COLO829 (cell line): ENCODE results near the gene RABEP2.
"Not testable (repeated sequence)": the region's sequence is repeated elsewhere in the genome, so short reads cannot be mapped to it uniquely, and the experiment has no call there.

Experiments used
- DNase-seq: peaks from one replicate; pipeline ENCODE4 v3.0.0; 2012; ENCODE audit warnings: low spot score

Gene RABEP2, protein sequence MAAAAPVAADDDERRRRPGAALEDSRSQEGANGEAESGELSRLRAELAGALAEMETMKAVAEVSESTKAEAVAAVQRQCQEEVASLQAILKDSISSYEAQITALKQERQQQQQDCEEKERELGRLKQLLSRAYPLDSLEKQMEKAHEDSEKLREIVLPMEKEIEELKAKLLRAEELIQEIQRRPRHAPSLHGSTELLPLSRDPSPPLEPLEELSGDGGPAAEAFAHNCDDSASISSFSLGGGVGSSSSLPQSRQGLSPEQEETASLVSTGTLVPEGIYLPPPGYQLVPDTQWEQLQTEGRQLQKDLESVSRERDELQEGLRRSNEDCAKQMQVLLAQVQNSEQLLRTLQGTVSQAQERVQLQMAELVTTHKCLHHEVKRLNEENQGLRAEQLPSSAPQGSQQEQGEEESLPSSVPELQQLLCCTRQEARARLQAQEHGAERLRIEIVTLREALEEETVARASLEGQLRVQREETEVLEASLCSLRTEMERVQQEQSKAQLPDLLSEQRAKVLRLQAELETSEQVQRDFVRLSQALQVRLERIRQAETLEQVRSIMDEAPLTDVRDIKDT

DNA sequence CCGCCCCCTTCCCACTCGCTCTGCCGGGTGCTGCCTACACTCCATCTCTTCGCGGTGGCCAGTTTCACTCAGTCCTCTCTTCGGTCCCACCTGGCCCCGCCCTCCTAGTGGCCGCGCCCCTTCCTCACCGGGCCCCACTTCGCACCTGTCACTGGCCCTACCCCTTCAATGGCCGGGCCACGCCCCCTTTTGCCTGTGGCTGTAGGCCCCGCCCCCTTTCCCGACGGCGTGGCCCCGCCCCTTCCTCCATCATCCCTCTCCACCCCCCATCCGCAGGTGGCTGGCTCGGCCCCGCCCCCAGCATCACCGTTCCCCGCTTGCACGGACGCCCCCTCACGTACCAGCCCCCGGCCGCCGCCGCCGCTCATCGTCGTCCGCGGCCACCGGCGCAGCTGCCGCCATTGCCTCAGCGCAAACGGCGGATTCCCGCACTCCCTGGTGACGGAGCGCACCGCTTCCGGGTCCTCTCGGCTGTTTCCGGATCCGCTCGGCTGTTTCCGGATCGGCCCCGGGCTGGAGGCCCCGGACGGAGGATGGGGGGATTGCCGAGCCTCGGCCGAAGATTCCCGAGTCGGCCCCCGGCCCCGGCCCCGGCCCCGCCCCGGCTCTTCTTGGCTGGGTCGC lies at the start of gene RABEP2:
TSS of gene RABEP2 (minus strand) at position 477 of the 624 bp plus-strand sequence. CDS start at position 402, 75 bp downstream.
- DNase-seq: peak; percentile 98

DNA sequence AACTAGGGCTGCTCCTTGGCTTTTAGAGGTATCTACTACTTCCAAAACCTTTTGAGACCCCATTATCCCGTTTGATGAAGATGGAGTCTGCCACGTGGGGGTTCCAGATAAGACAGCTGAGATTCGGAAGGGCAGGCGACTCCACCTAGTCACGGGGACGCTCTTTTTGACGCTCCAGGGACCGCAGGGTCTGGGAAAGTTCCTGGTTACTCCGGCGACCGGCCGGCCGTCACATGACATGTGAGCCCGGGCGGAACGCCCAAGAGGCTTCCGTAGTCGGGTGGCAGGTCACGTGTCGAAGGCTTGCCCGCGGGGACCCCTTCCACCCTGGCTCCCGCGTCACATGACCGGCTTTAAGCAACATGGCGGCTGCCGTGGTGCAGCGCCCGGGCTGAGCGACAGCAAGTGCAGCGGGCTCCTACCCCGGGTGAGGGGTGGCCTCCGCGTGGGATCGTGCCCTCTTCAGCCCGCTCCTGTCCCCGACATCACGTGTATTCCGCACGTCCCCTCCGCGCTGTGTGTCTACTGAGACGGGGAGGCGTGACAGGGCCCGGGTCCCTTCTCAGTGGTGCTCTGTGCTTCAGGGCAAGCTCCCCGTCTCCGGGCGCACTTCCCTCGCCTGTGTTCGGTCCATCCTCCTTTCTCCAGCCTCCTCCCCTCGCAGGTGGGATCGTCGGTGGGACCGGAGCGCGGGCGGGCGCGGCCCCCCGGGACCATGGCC lies 49.6 kb upstream of the RABEP2 start, which contains the start of gene SPNS1:
TSS of gene SPNS1 (plus strand) at position 342 of the 721 bp plus-strand sequence. CDS start at position 716, 374 bp downstream.
- DNase-seq: peak; percentile 95

DNA sequence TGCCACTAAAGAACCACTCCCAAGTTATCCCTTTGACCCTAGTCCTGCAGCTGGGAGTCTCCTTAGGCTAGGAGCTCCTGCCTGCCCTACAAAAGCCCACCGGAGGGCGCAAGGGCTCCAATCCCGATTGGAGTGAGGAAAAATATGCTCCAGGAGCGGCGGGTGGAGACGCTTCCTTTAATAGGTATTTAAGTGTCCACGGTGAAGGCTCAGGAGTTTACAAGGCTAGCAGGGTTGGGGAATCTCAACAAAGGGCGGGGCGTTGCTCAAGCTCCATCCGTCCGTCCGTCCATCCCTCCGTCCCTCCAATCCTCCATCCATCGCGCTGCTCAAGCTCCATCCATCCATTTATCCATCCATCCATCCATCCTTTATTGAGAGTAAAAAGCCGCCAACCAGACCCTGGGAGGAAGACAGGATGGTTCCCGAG lies 49.0 kb upstream of the RABEP2 start:
- DNase-seq: no peak

DNA sequence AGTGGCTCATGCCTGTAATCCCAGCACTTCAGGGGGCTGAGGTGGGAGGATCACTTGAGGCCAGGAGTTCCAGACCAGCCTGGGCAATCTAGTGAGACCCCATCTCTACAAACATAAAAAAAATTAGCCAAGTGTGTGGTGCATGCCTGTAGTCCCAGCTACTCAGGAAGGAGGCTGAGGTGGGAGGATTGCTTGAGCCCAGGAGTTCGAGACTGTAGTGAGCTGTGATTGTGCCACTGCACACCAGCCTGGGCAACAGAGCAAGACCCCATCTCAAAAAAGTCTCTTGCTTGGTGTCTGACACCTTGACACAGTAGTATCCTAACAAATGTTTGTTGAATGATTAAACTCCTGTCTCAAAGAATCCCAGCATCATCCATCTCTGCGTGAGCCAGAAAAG lies 44.7 kb upstream of the RABEP2 start:
- not testable (repeated sequence) for DNase-seq

DNA sequence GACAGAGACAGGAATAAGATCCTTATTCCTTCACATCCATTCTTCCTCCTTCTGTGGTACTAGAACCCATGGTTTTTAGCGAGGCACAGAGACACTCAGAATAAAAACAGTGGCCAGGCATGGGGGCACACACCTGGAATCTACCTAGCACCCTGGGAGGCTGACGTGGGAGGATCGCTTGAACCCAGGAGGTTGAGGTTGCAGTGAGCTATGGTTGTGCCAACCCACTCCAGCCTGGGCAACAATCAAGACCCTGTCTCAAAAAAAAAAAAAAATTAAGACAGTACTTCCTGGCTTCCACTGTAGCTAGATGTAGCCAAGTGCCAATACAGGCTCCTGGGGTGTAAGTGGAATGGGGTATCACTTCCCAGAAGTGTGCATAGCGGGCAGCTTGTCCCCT lies 42.1 kb upstream of the RABEP2 start:
- DNase-seq: no peak

DNA sequence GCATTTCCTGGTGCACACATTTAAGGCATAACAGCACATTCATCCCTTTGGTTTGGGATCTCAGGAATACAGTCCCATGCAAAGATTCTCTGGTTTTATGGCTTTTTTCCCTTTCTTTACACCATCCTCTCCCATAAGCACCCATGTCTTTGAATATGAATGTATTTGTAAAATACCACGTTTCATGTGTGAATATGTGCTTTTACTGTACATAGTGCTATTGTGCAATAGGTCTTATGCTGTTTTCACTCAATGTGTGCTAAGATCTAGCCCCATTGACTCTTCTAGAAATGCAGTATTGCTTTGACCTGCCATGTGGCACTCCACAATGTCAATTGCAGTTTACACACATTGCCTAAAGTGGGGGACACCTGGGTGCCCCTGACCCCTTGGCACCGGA lies 39.5 kb upstream of the RABEP2 start:
- DNase-seq: no peak

DNA sequence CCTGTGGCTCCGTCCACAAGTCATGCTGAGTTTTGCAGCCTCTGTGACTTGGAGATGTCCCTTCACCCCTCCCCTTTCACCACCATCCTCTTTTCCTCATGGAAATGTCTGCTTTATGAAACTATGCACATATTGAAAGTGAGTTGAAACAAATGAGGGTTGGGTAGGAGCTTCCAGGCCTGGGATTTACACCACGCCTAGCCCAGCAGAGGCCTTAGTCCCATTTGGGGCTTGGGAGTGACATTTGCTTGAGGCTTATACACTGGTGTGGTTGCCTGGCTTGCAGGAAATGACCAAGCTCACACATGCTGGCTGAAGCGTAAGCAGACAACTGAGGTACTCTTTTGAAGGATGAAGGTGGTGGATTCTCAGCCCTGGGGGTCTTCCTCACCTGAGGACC lies 39.0 kb upstream of the RABEP2 start:
- DNase-seq: no peak

DNA sequence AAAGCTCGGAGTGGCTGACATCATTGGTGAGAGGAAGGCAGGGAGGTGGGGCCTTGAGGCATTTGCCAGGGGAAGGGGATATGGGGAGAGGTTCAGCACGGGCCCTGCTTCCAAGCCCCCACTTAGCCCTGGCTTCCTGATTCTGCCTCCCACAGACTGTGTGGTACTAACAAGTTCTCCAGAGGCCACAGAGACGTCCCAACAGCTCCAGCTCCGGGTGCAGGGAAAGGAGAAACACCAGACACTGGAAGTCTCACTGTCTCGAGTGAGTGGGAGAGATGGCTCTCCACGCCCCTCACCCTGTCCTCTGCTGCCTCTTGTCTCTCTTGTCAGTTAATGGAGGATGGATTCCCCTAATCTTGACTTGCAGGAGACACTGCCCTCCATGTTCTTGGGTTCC lies 33.8 kb upstream of the RABEP2 start:
- DNase-seq: no peak

DNA sequence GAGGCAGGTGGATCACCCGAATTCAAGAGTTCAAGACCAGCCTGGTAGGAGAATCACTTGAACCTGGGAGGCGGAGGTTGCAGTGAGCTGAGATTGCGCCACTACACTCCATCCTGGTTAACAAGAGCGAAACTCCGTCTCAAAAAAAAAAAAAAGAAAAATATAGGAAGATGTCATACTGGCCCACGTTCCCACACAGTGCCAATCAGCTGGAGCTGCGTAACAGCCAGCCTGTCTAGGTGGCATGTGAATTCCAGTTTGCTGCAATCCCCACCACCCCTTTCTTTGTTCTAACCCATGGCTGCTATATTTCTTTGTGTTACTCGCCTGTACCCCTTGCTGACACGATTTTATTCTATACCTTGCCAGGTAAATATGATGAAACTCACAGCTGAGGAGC lies 33.2 kb upstream of the RABEP2 start:
- DNase-seq: no peak

DNA sequence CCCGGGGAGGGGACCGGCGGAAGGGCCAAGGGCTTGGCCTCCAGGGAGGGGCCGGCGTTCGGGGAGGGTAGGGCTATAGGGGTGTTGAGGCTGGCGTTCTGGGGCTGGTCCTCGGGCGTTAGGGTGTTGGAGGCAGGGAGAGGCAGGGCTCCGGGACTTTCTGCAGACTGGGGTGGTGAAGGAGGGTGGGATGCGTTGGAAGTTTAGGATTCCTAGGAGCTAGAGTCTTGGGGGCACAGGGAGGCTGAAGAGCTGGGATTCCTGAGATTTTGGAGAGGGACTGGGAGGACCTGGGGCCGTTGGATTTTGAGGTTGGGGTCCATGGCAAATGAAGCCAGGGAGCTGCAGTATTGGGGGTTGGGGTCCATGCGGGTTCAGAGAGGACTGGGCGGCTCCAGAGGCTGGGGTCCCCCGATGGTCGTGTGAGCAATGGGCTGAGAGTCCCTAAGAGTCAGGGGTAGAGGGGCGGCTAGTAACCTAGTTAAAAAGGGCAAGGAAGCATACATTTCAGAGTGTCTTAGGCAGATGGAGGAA lies 26.4 kb upstream of the RABEP2 start:
- DNase-seq: no peak

DNA sequence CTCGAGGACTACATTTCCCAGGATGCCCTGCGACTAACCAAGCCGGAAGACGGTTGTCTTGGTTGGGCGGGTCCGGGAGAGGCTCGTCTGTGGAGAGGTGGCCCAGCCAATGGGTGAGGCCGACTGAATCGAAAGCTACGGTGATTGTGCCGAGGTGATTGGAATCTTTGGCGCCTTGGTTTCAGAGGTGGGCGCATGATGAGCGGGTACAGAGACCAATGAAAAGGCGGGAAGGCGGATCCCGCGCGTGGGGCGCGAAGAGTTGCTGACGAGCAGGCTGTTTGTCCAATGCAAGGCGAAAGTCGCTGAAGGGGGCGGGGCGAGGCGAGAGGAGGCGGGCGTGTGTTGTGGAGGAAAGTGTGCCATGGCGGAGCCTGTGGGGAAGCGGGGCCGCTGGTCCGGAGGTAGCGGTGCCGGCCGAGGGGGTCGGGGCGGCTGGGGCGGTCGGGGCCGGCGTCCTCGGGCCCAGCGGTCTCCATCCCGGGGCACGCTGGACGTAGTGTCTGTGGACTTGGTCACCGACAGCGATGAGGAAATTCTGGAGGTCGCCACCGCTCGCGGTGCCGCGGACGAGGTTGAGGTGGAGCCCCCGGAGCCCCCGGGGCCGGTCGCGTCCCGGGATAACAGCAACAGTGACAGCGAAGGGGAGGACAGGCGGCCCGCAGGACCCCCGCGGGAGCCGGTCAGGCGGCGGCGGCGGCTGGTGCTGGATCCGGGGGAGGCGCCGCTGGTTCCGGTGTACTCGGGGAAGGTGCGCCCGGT lies 25.8 kb upstream of the RABEP2 start, which contains the start of gene NFATC2IP:
TSS of gene NFATC2IP (plus strand) at position 290 of the 762 bp plus-strand sequence. CDS start at position 365, 75 bp downstream.
- peak; percentile 100 for DNase-seq

DNA sequence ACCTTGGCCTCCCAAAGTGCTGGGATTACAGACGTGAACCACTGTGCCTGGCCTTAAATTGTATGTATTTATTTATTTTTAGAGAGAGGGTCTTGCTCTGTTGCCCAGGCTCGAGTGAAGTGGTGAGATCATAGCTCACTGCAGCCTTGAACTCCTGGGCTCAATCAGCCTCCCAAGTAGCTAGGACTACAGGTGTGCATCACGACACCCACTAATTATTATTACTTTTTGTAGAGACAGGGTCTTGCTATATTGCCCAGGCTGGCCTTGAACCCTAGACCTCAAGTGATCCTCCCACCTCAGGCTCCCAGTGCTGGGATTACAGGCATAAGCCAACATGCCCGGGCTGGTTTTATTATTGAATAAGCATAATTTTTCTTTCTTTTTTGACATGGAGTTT lies 21.6 kb upstream of the RABEP2 start:
- no peak for DNase-seq

DNA sequence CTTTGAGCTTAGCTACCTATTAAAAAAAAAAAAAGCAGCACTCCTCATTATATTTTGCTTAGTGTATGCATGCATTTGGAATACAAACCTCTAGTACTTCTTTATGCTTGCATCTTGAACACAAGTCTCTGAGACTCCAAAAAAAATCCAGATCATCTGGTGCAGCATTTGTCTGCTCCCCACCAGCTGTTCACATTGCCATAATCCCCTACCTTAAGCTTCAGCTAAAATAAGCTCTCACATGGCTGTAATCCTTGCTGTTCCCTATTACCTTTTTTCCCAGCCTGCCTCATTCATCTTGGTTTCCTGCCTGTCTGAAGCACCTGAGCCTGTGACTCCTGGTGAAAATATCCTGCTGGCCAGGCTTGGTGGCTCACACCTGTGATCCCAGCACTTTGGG lies 18.2 kb upstream of the RABEP2 start:
- DNase-seq: no peak

DNA sequence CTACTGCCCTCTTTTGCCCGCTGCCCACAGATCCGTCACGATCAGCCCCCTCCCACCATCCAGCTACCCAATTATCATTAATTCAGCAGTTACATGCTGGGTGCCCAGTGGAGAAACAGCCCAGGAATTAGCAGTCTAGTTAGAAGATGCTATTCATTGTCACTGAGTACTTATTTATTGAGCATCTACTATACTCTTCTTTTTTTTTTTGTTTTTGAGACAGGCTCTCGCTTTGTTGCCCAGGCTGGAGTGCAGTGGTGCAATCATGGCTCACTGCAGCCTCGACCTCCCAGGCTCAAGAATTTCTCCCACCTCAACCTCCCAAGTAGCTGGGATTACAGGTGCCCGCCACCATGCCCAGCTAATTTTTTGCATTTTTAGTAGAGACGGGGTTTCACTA lies 14.8 kb upstream of the RABEP2 start:
- DNase-seq: not testable (repeated sequence)

DNA sequence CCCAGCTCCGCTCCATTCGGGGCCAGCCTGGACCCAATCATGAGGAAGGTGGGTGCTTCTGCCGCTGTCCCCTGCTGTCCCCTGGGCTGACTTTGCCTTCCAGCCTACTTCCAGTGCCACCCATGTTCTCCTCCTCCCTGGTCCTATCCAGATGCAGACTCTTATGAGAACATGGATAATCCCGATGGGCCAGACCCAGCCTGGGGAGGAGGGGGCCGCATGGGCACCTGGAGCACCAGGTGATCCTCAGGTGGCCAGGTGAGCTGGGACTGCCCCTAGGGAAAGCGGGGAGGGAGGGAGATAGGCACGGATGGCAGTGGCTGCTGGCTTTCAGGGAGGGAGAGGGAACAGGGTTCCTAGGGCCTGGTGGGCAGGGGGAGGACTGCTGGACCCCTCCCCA lies 13.7 kb upstream of the RABEP2 start:
- no peak for DNase-seq

DNA sequence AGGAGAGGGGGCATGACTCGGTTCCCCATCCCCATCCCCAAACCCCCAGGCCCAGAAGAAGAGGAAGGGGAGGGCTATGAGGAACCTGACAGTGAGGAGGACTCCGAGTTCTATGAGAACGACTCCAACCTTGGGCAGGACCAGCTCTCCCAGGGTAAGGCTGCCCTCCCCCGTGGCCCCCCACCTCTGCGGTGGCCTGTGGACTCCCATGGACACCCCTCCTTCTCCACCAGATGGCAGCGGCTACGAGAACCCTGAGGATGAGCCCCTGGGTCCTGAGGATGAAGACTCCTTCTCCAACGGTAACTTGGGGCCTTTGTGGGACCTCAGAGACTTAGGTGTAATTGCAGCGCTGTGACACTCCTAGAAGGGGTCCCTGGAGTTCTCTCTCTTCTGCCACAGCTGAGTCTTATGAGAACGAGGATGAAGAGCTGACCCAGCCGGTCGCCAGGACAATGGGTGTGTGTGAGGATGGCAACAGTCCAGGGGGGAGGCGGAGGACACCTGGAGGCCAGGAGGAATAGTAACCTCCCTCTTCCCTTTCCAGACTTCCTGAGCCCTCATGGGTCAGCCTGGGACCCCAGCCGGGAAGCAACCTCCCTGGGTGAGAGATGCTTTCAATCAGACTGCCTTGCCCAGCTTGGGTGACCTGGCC lies 12.3 kb upstream of the RABEP2 start:
- DNase-seq: no peak

DNA sequence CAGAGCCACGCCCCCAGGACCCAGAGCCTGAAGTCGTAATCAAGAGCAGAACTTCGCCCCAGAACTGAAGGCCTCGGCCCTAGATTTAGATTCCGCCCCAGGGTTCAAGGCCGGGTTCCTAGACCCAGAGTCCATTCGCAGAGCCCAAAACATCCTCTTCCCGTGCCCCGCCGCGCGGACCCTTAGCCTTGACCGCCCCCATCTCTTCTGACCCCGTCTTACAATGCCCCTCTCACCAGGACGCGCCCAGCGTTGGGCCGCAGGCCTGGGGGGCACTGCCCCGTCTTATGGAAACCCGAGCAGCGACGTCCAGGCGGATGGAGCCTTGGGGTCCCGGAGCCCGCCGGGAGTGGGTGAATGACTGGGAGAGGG lies 11.7 kb upstream of the RABEP2 start:
- no peak for DNase-seq

DNA sequence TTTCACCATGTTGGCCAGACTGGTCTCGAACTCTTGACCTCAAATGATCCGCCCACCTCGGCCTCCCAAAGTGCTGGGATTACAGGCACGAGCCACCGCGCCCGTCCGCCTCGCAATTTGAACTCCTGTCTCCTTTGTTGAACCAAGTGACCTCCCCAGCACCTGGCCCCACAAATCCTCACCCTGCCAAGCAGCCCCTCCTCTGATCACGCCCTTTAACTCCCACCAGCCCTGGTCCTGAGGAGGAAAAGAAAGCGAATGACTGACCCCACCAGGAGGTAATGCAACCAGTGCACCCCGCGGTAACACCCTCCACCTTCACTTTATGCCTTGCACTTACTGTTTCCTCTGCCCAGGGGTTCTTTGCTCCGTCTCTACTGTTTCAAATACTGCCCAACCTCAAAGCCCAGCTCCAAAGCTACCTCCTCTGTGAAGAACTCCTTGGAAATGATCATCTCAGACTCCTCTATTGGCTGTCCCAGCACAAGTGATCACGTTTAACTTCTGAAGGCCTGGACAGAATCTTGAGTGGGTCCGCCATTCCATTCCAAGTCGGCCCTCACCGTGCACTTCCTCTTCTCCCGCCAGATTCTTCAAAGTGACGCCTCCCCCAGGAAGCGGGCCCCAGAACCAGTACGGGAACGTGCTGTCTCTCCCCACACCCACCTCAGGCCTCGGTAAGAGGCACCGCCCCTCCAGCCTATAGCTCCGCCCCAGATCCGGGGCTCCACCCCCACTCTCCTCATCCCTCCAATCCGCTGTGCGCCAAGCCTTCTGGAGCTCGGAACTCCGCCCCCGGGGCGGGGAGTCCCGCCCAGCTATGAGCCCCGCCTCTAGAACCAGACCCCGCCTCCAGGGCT lies 11.1 kb upstream of the RABEP2 start:
- DNase-seq: peak; percentile 95

DNA sequence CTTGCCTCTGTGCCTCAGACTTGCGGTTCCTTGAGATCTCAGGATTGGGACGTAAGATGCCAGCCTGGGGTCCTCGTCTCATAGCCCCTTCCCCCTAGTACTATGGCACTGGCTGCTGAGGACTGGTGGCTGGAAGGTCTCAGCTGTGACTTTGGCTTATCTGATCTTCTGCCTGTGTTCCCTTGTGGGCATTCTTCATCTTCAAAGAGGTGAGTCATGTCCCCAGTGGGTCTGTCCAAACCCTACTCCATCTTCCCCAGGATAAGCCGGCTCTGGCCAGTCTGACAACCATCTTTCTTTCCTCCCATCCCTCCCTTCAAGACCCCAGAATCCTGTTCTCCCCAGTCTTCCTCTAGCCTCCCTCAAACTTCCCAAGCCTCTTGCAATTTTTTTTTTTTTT lies 10.3 kb upstream of the RABEP2 start:
- no peak for DNase-seq

DNA sequence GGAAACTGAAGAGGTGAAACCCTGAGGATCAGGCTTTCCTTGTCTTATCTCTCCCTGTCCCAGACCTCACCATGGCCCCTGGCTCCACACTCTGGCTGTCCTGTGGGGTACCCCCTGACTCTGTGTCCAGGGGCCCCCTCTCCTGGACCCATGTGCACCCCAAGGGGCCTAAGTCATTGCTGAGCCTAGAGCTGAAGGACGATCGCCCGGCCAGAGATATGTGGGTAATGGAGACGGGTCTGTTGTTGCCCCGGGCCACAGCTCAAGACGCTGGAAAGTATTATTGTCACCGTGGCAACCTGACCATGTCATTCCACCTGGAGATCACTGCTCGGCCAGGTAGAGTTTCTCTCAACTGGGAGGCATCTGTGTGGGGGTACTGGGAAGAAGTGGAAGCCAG lies 8.1 kb upstream of the RABEP2 start:
- DNase-seq: no peak
